NOMO-1 treated with dmso at 0.1 percent for 144 hours (cell line): ENCODE measurements around the gene MEF2D.

Source experiments
- DNase-seq: peaks from one replicate; lab custom pipeline; 2025; ENCODE audit not compliant: unreplicated experiment; lab: John Stamatoyannopoulos, UW

The MEF2D gene

DNA sequence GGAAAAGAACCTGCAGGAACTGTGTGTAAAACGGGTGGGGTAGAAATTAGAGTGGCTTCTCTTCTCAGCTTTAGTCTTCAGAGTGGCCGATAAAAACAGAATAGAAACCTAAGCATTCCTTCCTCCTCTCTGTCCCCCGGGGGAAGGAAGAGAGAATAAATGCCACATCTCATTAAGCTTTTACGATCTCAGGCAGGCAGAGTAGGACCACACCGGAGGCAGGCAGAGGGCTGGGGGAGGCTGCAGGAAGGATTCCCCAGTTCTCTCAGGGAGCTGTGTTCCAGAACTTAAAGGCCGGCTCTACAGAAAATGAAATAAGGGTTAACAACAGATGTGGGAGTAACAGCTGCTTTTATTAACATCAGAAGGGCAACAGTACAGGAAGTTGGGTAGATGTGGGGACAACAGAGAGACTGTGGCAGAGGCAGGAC lies 24.5 kb upstream of the MEF2D start:
- DNase-seq = peak; percentile 19

DNA sequence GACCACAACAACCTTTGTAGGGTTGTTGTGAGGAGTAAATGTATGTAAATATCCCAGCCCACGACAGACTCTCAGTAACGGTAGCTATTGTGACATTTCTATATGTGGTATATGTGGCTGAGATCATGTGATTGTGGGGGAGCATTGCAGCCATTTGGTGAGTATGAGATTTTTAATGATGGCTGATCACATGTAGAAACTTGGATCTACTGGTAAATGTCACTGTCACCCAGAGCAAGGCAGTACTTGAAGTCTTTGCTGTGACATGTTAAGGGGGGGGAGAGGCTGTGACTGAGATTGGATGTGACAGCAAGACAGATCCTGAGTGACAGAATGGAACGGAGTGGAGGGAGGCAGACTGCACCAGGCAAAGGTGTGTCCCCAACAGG lies 23.9 kb upstream of the MEF2D start:
- DNase-seq = peak; percentile 64

DNA sequence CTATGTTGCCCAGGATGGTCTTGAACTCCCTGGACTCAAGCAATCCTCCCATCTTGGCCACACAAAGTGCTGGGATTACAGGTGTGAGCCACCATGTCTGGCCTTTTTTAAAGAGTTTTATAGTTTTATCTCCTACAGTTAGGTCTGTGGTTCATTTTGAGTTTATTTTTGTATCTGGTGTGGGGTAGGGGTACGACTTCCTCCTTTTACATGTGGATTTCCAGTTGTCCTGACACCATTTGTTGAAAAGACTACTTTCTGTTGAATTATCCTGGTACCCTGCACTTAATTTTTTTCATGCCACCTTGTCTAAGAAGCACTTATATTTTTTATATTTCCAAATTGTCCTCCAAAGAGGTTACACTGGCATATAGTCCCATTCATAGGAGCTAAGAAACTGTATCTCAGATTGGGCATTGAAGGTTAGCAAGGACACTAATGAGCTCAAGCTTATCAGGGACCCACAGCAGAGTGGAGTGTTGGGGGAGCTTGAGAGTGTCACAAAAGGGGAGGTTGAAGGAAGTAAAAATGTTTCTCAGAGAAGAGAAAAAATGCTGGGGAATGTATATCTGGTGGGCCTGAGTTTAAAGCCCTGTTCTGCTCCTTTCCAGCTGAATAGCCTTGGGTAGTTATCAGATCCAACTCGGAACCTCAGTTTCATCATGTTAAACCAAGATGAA lies 23.4 kb upstream of the MEF2D start:
- no peak for DNase-seq

DNA sequence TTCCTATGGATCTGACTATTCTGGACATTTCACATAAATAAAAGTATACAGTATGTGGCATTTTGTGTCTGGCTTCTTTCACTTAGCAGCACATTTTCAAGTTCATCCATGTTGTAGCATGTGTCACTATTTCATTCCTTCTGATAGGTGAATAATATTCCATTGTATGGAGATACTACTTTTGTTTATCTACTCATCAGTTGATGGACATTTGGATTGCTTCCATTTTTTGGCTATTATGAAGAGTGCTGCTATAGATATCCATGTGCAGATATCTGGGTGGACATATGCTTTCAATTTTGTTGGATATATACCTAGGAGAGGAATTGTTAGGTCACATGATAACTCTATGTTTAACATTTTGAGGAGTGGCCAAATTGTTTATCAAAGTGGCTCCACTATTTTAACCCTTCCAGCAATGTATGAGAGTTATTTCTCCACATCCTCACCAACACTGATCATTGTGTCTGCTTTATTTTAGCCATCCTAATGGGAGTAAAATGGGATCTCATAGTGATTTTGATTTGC lies 21.9 kb upstream of the MEF2D start:
- no peak for DNase-seq

DNA sequence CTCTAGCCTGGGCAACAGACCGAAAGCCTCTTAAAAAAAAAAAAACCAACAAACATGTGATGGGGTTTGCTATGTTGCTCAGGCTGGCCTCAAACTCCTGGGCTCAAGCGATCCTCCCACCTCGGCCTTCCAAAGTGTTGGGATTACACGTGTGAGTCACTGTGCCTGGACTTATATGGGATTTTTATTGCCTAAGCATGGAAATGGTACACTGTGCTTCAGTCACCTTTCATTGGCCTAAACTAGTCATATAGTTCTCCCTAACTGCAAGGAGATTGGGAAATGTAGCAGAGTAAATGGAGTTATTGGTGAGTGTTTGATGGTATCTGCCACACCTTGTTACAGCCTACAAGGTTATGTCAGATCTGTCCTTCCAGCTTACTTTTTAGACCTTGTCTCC lies 17.2 kb upstream of the MEF2D start:
- no peak for DNase-seq

DNA sequence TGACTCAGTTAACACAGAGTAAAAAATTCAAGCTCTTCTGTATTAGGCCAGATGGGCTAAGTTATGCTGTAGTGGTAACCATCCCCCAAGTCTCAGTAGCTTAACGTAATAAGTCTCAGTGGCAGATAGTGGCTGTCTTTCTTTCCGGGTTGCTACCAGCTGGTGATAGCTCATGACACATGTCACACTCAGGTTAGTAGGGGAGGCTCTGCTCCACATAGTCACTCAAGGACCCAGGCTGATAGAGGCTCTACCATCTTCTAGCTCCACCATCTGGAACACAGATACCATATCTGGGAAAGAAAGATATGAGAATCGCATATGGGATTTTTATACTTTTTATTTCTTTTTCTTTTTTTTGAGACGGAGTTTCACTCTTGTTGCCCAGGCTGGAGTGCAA lies 16.2 kb upstream of the MEF2D start:
- DNase-seq = no peak

DNA sequence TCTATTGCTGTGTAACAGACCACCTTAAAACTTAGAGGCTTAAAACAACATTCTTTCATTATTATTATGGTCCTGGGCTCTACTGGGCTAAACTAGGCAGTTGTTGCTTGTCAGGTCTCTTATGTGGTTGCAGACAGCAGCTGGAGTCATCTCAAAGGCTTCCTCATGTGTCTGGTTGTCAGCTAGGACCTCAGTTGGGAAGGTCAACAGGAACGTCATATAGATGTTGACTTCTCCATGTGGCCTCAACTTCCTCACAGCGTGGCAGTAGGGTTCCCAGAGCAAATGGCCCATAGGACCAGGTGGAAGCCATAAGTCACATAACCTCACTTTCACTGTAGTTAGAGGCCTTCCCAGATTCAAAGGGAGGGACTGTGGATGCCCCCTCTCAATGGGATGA lies 15.4 kb upstream of the MEF2D start:
- DNase-seq = no peak

DNA sequence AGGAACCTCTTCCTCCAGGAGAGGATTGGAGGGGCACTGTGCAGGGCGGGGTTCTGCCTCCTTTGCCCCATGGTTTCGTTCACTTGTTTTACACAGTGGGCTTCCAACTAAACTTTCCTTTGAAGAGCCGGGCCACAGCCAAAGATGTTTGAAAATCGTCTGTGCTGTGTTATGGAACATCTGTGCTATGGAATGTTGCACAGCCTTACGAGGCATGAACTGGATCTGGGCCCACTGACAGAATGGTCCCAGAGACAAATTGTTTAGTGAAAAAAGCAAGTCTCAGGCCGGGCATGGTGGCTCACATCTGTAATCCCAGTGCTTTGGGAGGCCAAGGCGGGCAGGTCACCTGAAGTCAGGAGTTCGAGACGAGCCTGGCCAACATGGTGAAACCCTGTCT lies 12.6 kb upstream of the MEF2D start:
- DNase-seq = no peak

DNA sequence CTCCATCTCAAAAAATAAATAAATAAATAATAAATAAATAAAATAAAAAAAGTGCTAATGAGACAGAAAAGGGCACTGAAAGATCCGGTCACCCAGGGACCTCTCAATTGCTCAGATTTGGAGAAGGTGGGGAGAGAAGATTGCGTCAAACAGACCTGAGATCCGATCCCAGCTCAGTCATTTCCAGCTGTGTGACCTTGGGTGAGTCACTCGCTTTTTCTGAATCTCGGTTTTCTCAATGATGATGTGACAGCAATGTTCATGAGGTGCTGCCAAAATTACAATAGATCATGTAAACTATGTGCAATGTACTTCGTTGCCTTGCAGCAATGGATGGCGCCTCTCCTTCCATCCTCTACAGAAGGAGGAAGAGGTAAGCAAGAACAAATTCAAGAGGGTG lies 11.1 kb upstream of the MEF2D start:
- no peak for DNase-seq

DNA sequence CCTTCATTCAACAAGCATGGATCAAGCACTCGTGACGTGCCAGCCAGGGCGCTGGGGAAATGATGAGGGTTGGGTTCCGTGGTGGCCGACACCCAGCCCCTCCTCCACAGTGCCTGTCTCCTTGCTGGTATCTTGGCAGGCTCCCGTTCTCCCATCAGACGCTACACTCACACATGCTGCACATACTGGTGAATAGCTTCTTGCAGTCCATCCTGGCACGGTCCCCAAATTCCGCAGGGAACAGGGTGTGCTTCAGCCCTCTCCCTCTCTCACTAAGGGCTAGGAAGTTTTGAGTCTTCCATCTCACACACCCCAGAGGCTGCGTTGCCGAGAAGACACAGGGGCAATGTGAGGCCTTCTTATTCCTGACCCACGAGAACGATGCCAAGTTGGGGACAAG lies 10.1 kb upstream of the MEF2D start:
- DNase-seq = no peak

DNA sequence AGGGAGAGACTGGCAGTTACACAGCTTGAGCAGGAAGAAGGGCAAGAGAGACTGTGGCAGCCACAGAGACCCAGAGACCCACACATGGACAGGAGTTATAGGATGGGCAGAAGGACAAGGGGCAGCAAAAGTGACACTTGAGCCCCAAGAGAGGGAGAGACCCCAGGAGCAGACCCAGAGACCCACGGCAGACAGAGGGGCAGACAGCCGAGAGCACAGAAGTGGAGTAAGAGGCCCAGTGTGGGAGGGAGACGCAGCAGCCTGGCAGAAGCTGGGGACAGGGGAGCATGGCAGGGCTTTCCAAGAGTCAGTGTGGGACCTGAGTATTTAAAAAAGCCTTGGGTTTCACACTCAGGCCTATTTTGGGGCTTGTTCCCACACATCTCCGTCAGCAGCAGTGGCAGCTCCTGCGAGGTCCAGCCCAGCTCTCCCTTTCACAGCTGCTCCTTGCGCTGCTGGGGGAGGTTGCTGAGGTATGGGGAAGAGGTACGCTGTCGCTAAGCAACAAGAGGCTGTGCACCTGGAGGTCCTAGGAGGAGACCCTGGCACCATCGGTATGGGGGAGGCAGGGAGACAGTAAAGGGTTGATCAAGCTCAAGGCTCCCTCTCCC lies 9.0 kb upstream of the MEF2D start:
- no peak for DNase-seq

DNA sequence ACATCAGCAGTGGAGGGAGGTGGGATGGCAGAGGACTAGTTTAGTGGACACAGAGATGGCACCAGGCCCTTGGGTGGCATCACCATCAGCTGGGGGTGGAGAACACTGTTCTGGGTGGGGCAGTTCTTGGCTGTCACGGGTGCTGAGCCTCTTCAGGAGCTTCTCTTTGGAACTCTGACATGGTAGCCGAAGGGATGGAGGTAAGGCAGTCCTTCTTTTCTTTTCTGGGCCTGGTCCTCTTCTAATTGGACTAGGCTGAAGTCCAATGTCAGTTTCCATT lies 8.3 kb upstream of the MEF2D start:
- DNase-seq = no peak

DNA sequence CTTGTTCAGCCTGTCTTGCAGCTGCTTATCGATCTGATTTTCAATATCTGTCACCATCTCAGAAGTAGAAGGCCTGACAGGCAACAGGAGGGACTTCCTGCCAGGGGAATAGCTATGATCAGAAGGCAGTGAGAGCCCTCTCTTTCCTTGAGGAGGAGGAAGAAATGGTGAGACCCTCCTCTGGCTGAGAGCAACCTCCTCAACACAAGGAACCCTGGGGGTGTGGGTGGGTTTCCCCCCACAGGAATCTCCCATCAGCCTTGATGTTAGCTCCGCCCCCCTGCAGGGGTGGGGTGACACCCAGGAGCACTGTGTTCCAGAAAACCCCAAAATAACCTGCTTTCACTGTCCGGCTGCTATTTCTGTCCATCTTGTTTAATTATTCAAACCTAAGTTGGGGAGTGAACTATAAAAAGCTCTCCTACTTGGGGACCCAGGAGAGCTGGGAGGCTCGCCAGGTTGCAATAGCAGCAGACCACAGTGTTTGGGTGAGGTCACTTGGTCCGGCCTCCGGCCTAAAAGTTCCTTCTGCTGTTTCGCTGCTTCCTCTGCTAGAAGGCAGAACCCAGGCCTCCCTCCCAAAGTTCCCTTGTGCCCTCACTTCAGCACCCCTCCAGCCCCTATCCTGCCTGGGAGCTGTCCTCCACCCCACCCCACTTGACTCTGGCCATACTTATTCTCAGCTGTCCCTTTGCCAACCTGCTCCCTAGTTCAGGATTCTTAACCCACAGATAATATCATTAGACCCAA lies 7.8 kb upstream of the MEF2D start:
- no peak for DNase-seq

DNA sequence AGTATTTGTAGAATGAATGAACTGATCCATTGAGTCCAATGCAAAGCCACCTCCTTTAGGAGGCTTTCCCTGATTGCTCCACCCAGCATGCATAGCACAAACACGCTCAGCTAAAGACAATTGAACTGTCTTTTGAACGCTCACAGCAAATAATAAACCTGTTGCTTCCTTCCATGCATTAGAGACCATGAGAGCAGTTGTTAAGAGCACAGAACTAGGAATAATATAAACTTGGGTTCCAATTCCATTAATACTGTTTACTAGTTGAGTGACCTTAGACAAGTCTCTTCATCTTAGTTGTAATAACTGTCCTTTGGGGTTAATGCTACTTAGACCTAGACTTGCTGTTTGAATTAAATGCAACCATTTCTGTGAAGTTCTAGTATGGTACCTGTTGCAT lies 5.9 kb upstream of the MEF2D start:
- no peak for DNase-seq

DNA sequence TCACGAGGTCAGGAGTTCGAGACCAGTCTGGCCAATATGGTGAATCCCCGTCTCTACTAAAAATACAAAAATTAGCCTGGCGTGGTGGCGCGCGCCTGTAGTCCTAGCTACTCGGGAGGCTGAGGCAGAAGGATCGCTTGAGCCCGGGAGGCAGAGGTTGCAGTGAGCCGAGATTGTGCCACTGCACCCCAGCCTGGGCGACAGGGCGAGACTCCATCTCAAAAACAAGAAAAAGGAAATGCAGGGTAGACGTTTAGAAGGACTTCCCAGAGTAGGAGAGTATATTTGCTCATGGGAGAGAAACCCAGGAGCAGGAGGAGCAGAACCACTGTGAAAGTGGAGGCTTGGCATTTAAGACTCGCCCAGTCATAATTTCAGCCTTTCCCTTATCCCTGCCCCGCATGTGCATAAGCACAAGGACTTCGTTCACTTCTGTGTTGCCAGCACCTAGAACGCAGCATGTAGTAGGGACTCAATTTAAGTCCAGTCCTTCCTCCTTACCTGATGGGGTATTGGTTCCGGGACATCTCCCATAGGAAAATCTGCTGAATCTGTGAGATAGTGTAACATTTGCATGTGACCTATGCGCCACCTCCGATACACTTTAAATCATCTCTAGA lies 5.2 kb upstream of the MEF2D start:
- no peak for DNase-seq

DNA sequence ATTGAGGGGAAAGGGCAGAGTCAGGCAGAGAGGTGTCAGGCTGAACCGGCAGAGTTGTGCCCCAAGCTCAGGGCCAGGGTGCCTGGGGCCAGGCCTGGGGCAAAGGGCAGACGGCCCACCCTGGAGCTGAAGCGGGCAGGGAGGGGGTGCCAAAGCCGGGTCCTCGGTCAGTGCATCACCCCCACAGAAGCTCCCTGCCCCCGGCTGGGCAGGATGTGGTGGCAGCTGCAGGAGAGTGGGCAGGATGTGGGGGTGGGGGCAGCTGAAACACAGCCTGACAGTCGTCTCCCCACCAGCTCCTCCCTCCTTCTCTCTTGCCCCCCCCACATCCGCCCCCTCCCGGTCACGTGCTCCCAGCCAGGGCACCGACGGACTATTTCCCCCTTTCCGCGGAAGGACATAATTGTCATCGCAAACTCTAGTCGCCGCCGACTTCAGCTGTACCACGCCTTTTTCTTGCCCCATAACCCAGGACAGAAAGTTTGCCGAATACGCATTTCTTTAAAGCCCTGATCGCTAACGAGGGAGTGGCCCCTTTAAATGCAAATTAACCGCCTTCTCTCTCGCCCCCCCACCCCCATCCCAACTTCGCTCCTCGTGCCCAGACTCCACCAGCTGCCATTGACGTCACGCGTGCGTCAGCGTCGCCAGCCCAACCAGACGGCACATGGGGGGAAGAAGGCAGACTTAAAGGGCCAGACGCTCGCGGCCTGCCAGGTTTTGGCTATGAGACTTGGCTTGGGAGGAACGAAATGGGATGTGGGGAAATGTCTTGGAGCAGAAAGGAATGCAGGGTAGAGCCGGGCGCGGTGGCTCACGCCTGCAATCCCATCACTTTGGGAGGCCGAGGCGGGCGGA lies 4.5 kb upstream of the MEF2D start:
- DNase-seq = peak; percentile 100

DNA sequence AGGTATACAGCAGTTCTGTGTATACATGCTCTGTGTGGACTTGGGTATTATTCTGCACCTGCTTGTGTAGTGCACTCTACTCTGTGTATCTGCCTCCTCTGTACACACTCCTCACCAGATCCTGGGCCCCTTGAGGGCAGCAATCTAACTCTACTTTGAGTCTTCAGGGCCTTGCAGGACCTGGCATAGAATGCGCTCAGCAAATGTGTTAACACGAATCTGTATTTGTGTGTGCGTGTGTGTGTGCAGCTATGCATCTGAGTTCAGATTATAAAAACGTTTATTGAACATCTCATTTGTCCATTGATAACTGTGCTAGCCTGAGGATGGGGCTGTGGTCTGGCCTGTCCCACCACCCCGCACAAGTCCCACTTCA lies 3.9 kb upstream of the MEF2D start:
- no peak for DNase-seq

DNA sequence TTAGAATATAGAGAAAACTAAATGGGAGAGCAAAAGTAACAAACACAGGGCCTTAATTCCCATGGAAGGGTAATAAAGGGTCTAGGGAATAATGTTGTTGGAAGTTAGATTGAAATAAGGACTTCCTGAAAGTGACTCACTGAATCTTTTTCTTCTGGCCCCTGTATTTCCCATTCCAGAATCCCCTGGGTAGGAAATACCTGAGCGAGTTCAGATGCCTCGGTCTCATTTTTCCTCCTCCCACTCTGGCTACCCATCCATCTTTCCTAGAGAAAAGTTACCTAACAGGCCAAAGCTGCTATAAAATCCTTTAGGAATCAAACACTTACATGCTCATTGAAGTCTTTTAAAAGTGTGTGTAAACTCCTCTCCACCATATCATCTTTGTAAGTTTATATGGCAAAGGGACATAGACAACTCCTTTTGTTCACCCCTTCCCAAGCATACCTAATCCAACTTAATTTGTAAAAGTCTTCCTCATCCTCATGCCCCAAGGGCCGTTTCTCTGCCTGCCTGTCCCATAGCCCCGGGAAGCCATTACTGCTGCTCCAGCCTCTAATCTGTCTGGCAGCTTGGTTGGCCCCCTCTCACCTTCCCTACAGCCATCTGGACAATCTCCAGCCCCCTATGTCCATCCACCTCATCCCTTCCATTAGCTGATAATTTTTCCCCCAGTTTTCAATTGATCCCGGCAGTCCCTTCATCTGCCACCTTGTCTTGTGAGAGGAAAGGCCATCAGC lies 3.3 kb upstream of the MEF2D start:
- no peak for DNase-seq

DNA sequence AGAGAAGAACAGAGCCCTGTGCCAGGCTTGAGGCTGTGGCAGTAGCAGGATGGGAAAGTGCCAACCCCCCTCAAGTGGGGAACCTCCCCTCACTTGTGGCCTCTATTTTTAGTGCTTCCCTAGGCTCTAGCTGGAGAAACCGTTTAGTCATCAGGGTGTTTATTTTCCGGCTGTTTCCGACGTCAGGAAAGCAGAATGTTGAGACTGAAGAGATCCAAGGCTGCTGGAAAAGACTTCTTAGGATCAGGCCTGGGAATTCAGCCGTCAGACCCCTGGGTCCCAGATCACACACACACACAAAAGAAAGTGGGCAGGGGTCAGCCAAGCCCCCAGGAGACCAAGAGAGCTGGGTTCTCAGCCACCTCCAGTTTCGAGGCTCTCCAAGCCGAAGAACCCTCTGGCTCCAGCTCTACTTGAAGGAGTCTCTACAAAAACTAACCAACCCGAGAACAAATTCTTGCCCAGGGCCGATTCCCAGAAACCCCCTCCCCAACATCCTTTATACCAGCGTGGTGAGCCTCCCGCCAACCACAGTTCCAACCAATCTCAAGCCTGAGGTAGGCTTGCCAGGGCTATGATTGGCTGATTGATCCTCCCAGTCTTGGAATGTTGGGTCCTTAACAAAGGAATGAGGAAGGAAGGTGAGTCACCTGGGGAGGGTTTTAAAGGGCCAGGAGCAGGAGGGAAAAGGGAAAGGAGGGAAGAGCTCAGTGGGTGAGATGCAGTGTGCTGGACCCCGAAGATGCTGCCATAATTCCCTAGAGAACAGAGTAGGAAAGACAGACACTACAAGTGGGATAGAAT lies 2.5 kb upstream of the MEF2D start:
- DNase-seq = no peak
